Astrocyte (in vitro differentiated cells and primary cell): Measurements from ENCODE around the gene UPF2.

ENCODE experiments used
- EZH2 ChIP-seq: IDR thresholded peaks from 2 replicates; pipeline ENCODE4 v1.6.1; 2012; ENCODE audit warnings: mild to moderate bottlenecking, low read length, inconsistent platforms; ENCODE audit not compliant: insufficient read depth
- TF ChIP-seq, protein P1 (sequence below): IDR thresholded peaks from 2 replicates; pipeline ENCODE4 v1.5.1; 2011; ENCODE audit warnings: low read depth, mild to moderate bottlenecking, inconsistent platforms, low read length, moderate library complexity; ENCODE audit not compliant: insufficient read depth

DNA sequence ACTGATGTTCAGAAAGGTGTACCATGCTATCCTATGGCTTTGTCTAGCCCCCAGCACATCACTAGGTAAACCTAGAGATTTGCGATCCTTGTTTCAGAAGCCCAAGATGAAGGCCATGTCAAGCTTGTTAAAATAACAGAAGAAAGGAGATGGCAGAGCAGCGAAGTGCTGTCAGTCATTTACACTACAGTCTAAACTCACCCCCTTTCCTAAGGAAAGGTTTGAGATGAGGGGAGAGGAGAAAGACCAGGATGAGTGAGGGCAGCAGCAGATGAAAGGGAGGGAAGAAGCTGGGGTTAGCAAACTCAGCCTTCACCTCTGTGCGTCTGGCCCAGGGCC lies 144.6 kb downstream of the UPF2 start:
- TF ChIP-seq, protein P1, sequence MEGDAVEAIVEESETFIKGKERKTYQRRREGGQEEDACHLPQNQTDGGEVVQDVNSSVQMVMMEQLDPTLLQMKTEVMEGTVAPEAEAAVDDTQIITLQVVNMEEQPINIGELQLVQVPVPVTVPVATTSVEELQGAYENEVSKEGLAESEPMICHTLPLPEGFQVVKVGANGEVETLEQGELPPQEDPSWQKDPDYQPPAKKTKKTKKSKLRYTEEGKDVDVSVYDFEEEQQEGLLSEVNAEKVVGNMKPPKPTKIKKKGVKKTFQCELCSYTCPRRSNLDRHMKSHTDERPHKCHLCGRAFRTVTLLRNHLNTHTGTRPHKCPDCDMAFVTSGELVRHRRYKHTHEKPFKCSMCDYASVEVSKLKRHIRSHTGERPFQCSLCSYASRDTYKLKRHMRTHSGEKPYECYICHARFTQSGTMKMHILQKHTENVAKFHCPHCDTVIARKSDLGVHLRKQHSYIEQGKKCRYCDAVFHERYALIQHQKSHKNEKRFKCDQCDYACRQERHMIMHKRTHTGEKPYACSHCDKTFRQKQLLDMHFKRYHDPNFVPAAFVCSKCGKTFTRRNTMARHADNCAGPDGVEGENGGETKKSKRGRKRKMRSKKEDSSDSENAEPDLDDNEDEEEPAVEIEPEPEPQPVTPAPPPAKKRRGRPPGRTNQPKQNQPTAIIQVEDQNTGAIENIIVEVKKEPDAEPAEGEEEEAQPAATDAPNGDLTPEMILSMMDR, result no peak
- TF ChIP-seq EZH2, result no peak
